COLO668 (cell line): ENCODE results near the gene TMEM196.

Source experiments
- DNase-seq: peaks from one replicate; lab custom pipeline; 2025; ENCODE audit not compliant: unreplicated experiment; lab: John Stamatoyannopoulos, UW

TMEM196 gene

DNA sequence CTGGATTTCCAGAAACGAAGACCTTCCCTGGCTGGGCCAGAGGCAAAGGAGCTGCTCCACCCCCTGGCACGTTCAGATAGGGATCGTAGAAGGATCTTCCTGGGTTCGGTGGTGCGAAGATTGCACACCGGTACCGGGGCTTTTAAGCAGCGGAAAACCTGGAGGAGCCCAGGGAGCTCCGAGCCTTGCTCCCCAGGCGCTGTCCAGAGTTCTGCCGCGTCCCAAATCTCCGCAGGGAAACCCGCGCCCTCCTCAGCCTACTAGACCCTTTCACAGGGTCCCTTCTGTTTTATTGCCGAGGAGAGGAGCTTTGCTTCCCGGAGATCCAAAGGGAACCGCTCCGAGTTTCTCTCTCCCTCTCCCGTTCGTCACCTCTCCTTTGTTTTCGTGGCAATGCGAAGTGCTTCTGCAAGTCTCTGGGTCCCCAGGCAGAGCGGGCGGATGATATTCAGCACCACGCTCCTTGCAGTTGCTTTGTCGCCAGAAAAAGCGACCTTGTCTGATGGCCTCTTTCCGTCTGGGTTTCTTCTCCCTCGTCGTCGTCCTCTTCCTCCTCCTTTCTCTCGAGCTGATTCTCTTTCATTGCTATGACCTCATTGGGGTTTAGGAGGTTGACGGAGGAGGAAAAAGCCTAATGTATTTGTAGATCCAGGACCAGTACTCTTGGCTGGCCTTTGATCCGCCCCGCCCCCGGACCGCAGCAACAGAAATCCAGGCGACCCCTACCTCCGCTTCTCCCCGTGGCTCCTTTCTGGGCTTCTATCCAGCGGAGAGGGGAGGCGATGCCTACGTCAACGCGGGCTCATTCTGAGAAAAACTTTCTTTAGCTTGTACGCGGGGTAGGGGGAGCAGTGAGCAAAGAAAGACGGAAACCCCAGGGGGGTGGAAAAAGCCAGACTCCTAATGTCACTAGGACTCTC, at the start of gene TMEM196:
TMEM196 (minus strand) TSS at position 777 of the 920 bp plus-strand sequence. CDS start 921 bp downstream, outside the sequence.
- DNase-seq: peak; percentile 52

- no peak for DNase-seq
Observed at GRCh38 chr7:19816128-19816527, 42.7 kb upstream of the TMEM196 start.

DNA sequence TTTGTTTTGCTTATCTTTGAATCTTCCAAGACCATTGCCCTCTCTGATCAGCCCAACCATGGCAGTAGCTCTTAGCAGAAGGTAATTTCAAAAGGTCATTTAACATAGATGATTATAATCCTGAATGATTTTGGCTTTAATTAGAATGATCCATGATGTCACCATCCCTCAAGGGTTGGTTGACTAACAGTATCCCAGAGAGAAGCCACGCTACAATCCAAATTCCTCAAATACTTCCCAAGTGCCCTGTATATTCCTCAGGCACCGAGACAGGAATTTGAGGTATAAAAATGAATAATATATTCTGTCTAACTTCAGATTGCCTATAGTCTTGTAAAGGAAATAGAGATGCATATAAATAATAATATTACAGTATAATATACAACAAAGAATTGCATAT, 42.1 kb upstream of the TMEM196 start:
- DNase-seq: no peak

- DNase-seq: no peak
Observed at GRCh38 chr7:19814776-19815175, 41.4 kb upstream of the TMEM196 start.

- no peak for DNase-seq
Observed at GRCh38 chr7:19811386-19811785, 38.0 kb upstream of the TMEM196 start.

- DNase-seq: no peak
Observed at GRCh38 chr7:19798986-19799385, 25.6 kb upstream of the TMEM196 start.

- no peak for DNase-seq
Observed at GRCh38 chr7:19783541-19783940, 10.1 kb upstream of the TMEM196 start.

- no peak for DNase-seq
Observed at GRCh38 chr7:19776981-19777380, 3.6 kb upstream of the TMEM196 start.

DNA sequence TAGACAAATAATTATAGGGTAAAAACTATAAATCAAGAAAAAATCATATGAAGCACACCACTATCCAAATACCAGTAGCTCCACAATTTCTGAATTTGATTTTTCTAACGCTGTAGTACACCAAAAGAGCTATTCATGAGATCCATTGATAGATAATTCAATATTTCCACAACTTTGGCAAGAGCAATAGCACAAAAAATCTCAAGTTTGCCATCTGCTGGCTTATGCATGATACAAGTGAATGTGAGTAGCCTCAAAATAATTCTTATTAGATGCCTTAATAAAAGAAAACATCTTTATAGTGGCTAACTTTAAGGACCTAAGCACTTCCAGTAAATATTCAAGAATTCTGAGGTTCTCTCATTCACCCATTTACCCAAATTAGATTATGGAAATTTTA, 2.2 kb upstream of the TMEM196 start:
- no peak for DNase-seq

DNA sequence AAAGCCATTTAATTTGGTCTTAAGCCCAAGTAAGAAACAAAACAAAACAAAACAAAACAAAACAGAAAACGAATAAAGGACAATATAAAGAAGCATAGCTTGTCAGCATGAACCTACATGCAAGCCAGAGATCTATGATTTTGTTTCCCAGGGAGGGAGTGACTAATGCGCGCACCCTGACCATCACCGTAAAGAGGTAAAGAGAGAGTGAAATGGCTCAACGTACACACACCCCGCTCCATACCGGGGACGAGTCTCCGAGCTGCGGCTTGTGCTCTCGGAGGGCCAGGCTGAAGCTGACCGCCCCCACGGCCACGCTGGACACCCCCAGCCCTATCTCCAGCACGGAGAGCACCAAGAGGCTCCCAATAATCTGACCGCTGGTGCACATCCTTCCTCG, 1.1 kb downstream of the TMEM196 start:
- peak; percentile 30 for DNase-seq

GRCh38 chr7:19762631-19763030, 10.8 kb downstream of the TMEM196 start:
- no peak for DNase-seq

DNA sequence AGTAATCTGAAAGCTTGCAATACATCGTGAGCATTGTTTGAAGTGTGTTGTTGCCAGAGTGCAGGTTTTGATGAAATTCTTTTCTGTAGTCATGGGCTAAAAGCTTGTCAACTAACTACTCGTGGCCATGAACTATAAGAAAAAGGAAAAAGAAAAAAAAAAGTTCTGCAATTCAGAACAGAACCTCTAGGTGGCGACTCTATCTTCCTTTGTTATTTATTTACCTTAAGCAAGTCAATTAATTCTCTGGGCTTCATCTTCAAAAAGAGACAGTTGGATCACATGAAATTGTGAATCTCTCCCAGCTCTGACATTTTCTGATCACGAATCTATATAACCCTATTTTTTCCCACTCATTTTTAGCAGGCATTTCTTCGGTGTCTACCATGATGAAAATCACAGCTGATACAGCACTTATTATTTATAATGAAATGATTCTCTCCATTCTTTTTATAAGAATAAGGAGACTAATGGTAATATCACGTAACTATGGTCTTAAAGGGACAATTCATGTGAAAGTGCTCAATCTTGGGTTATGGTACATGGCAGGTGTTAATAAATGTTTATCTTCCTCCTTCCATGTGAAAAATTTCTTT, 18.8 kb downstream of the TMEM196 start:
- no peak for DNase-seq

GRCh38 chr7:19752020-19752419, 21.4 kb downstream of the TMEM196 start:
- no peak for DNase-seq

GRCh38 chr7:19749658-19750057, 23.8 kb downstream of the TMEM196 start:
- DNase-seq: no peak

- DNase-seq: no peak
Observed at GRCh38 chr7:19747740-19748339, 25.6 kb downstream of the TMEM196 start.

DNA sequence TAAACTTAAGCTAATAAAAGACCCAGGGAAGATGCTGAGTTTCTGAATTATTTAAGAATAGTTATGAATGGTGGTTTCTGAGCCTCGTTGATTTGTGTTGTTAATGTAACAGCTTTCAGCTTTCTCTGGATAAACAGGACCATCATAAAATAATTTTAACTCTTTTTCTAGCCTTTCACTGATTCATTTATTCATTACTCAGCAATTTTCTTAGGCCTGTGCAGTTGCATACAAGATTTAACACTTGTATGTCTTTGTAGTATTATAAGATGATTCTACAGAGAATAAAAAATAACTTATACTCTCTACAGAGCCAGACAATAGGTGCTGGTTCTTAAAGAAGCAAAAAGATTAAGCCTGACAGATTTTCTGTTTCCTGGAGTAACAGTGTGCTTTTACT, 29.3 kb downstream of the TMEM196 start:
- no peak for DNase-seq

- no peak for DNase-seq
Observed at GRCh38 chr7:19728716-19729115, 44.7 kb downstream of the TMEM196 start.

- no peak for DNase-seq
Observed at GRCh38 chr7:19725770-19726169, 47.6 kb downstream of the TMEM196 start.

- DNase-seq: no peak
Observed at GRCh38 chr7:19715499-19715898, 57.9 kb downstream of the TMEM196 start.

DNA sequence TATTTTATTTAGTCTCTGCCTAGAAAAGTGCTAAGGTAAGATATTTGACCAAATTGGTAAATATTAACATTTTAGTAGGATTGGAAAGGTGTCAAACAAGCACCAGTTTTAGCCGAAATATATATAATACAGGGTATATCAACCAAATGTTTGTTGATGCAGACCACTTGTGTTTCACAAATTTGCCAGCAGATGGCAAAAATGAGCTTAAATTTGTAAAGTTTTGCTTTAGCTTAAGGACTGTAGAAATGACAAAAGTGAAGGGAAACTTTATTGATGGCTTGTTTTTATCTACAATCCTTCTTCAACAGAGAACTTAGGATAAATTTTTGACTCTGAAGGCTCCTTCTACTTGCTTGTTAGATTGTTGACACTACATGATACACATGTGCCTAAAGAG, 59.7 kb downstream of the TMEM196 start:
- peak; percentile 21 for DNase-seq

DNA sequence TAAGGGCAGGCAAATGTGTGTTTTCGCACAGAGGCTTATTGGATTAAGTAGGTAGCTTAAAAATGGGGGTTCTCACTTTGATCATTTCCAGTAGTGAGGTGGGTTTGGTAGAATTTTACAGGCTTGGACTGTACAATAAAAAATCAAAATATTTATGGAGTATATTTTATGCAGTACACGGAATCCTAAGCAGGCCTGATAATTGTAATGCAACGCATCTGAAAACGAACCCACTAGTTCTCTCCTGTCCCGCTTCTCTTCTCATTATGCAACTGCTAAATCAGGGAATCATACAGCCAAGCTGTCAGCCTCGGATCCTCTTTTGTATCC, 64.2 kb downstream of the TMEM196 start:
- DNase-seq: no peak
